HepG2 (cell line): ENCODE measurements around the gene WIF1. TPM values are rescaled to one million over a fixed set of nuclear protein-coding genes. Genes with fewer than 3 reads are reported as not detected.

ENCODE experiments used
- ATAC-seq: fragments of 200-7000 bp; cut with Tn5 transposase; 3 replicates; pipeline ENCODE4 v1.9.1; 2020; ENCODE audit warnings: mild to moderate bottlenecking, moderate library complexity
- BruUV-seq: library from RNA; stranded (reverse); fragments of 400-500 nt; replicated peaks from 2 replicates; lab custom pipeline; 2021; lab: Mats Ljungman, UMichigan
- CTCF ChIA-PET: fragments of 300-600 bp; formaldehyde crosslinking; extraction: SDS; loops from one replicate; lab custom pipeline; 2021; ENCODE audit warnings: low total read pairs, inconsistent platforms, low intra/inter-chr PET ratio; lab: Yijun Ruan, JAX
- POLR2A ChIA-PET: fragments of 350-600 bp; sonication (Branson Sonifier 250); formaldehyde crosslinking; loops from one replicate; lab custom pipeline; 2020; ENCODE audit warnings: antibody characterized with exemption, inconsistent platforms; lab: Yijun Ruan, JAX
- DNase-seq: peaks from one replicate; pipeline ENCODE4 v3.0.0-alpha.2; 2015; ENCODE audit warnings: low spot score
- FAIRE-seq: peaks from 3 replicates; lab custom pipeline; 2011; peaks lifted over from hg19 to GRCh38; lab: Jason Lieb, UNC
- H2AFZ ChIP-seq: one replicate; pipeline ENCODE4 v1.6.1; 2011; ENCODE audit warnings: low read length, inconsistent platforms
- H3K27ac ChIP-seq: fragments of 300-600 bp; 3 replicates; pipeline ENCODE4 v1.8.0; 2011; ENCODE audit warnings: mixed run types, mild to moderate bottlenecking, mixed read lengths, low read length, inconsistent platforms; ENCODE audit not compliant: insufficient read depth; ENCODE audit errors: extremely low read length
- H3K27me3 ChIP-seq, 2 experiments: fragments of 200-600 bp in 1 of 2; 2 replicates in 1 of 2; 3 replicates in 1 of 2; pipeline versions ENCODE4 v1.6.0 to v1.8.0; 2011; ENCODE audit warnings: low read length in 2 of 2, mild to moderate bottlenecking in 2 of 2, moderate library complexity in 2 of 2, inconsistent platforms in 1 of 2; ENCODE audit not compliant: insufficient read depth in 2 of 2, control insufficient read depth in 1 of 2
- H3K36me3 ChIP-seq, 2 experiments: fragments of 200-600 bp in 1 of 2; replicated peaks in 1 of 2; 2 replicates in 1 of 2; 3 replicates in 1 of 2; pipeline versions ENCODE4 v1.5.1 to v1.8.0; 2011; ENCODE audit warnings: low read length in 2 of 2, inconsistent platforms in 1 of 2; ENCODE audit not compliant: insufficient read depth in 2 of 2, control insufficient read depth in 1 of 2
- H3K4me1 ChIP-seq: 2 replicates; pipeline ENCODE4 v1.5.1; 2012; ENCODE audit warnings: low read length, inconsistent platforms; ENCODE audit not compliant: insufficient read depth
- H3K4me2 ChIP-seq: 2 replicates; pipeline ENCODE4 v1.6.0; 2011; ENCODE audit warnings: low read depth, low read length, inconsistent platforms
- H3K4me3 ChIP-seq, 3 experiments: fragments of 200-600 bp in 1 of 3; sonication (generic), shearing (Covaris generic) in 1 of 3; replicated peaks in 1 of 3; 2 replicates each; pipeline ENCODE4 v1.5.1; 2011 to 2016; ENCODE audit warnings: low read length in 3 of 3, inconsistent platforms in 2 of 3, low read depth in 2 of 3, mild to moderate bottlenecking in 2 of 3, control low read depth in 1 of 3, mixed read lengths in 1 of 3; ENCODE audit not compliant: insufficient read depth in 1 of 3
- H3K79me2 ChIP-seq: one replicate; pipeline ENCODE4 v1.6.1; 2011; ENCODE audit warnings: low read length, inconsistent platforms; ENCODE audit not compliant: insufficient read depth
- H3K9ac ChIP-seq: 2 replicates; pipeline ENCODE4 v1.6.0; 2011; ENCODE audit warnings: mild to moderate bottlenecking, low read depth, low read length, inconsistent platforms; ENCODE audit not compliant: insufficient read depth
- H3K9me3 ChIP-seq: 2 replicates; pipeline ENCODE4 v1.5.1; 2012; ENCODE audit warnings: mild to moderate bottlenecking, low read length
- H4K20me1 ChIP-seq: 2 replicates; pipeline ENCODE4 v1.6.0; 2011; ENCODE audit warnings: inconsistent platforms, mild to moderate bottlenecking, low read length, moderate library complexity; ENCODE audit not compliant: insufficient read depth
- CBX5 ChIP-seq: sonication (generic); formaldehyde crosslinking; IDR thresholded peaks from 2 replicates; pipeline ENCODE4 v1.4.0; 2020; ENCODE audit warnings: missing genetic modification reagents, borderline replicate concordance
- ESRRA ChIP-seq: sonication (generic); formaldehyde crosslinking; IDR thresholded peaks from 2 replicates; pipeline ENCODE4 v1.5.1; 2020; ENCODE audit warnings: mild to moderate bottlenecking, low read depth, missing genetic modification reagents
- FOXC1 ChIP-seq: sonication (generic); formaldehyde crosslinking; IDR thresholded peaks from 2 replicates; pipeline ENCODE4 v1.8.0; 2022; ENCODE audit warnings: mild to moderate bottlenecking, missing genetic modification reagents, borderline replicate concordance
- HMG20B ChIP-seq: conservative IDR thresholded peaks from 2 replicates; pipeline ENCODE4 v1.6.1; 2016; ENCODE audit warnings: missing genetic modification reagents, missing compliant biosample characterization
- HNF1B ChIP-seq: sonication (generic); formaldehyde crosslinking; IDR thresholded peaks from 2 replicates; pipeline ENCODE4 v1.5.1; 2020; ENCODE audit warnings: mild to moderate bottlenecking, moderate library complexity, missing genetic modification reagents
- MTA3 ChIP-seq: sonication (generic); formaldehyde crosslinking; IDR thresholded peaks from 2 replicates; pipeline ENCODE4 v1.4.0; 2020; ENCODE audit warnings: missing genetic modification reagents
- RFXAP ChIP-seq: sonication (generic); formaldehyde crosslinking; IDR thresholded peaks from 2 replicates; pipeline ENCODE4 v1.4.0; 2020; ENCODE audit warnings: missing genetic modification reagents, borderline replicate concordance
- ZNF10 ChIP-seq: sonication (generic); formaldehyde crosslinking; IDR thresholded peaks from 2 replicates; pipeline ENCODE4 v1.4.0; 2020; ENCODE audit warnings: mild to moderate bottlenecking, low read depth, missing genetic modification reagents, borderline replicate concordance
- ZNF746 ChIP-seq: sonication (generic); formaldehyde crosslinking; IDR thresholded peaks from 2 replicates; pipeline ENCODE4 v1.8.0; 2022; ENCODE audit warnings: mild to moderate bottlenecking, missing genetic modification reagents
- WGBS: methylation state at CpG from one replicate; pipeline ENCODE4 v1.1.6; 2017; ENCODE audit warnings: low lambda C conversion rate; 5-methylcytosine and 5-hydroxymethylcytosine counted together
- in situ Hi-C: cut with HindIII; loops from 2 replicates; pipeline ENCODE4 v1.10.0; 2017; ENCODE audit warnings: low pct_unique_long_range_greater_than_20kb; ENCODE audit not compliant: extremely low pct_ligation_motif_present
- intact Hi-C: fragments of 100-400 bp; cut with micrococcal nuclease; formaldehyde crosslinking; loops from one replicate; pipeline ENCODE4 v1.10.0; 2022; ENCODE audit not compliant: unreplicated experiment
- polyA plus RNA-seq, 8 experiments: library from polyadenylated mRNA; depleted of rRNA in 3 of 8; stranded (reverse) in 7 of 8; unstranded in 1 of 8; fragments of >200 nt; fragmentation: Illumina TruSeq in 4 of 8; extraction: Trizol in 4 of 8; gene quantifications; 2 replicates each; pipeline versions ENCODE4 v1.2.1 to v1.2.3, GENCODE V29; 2011 to 2016; ENCODE audit warnings: low read depth in 4 of 8, missing spikeins in 1 of 8, mixed read lengths in 1 of 8; ENCODE audit not compliant: insufficient read depth in 1 of 8
- total RNA-seq, 5 experiments: library from RNA; depleted of rRNA; stranded (reverse); fragments of >200 nt; fragmentation: Illumina TruSeq; extraction: Trizol; gene quantifications; 2 replicates each; pipeline ENCODE4 v1.2.3, GENCODE V29; 2016; ENCODE audit warnings: low read depth in 1 of 5

Gene WIF1
- total and polyA plus RNA-seq, 2 of the 13 experiments (the other 11 are each of a cell fraction or from before 2014, with no cell fraction given) = not detected

GRCh38 chr12:65155784-65156183 is 34.7 kb upstream of the WIF1 start:
- peaks cover 0 to 5% of the 10 kb centered on the region in 2 experiments; a peak in 2 of 5 replicates for H3K27me3 ChIP-seq
- ChIA-PET POLR2A (no interaction called here), CTCF (no interaction called here)
- no peak for ATAC-seq
- H3K4me2 ChIP-seq = no peak overlapping the region
- no peak overlapping the region for H3K27ac ChIP-seq
- in situ Hi-C loops (no loop called here), intact Hi-C loops (no loop called here)
- no peaks in the 10 kb centered on the region for H3K4me1 ChIP-seq
- no peaks in the 10 kb centered on the region for H3K79me2 ChIP-seq
- no peak overlapping the region for H3K4me3 ChIP-seq
- H3K36me3 ChIP-seq = no peaks in the 10 kb centered on the region
- no peaks in the 10 kb centered on the region for H3K9me3 ChIP-seq
- H3K9ac ChIP-seq = no peak overlapping the region
- 33% methylated on average over 3 of the region's 3 CpGs for WGBS
- no peak overlapping the region for H2AFZ ChIP-seq
- TF ChIP-seq ZNF10 (CRISPR knock-in tag) (no peak), ESRRA (CRISPR knock-in tag) (no peak)
- H4K20me1 ChIP-seq = no peaks in the 10 kb centered on the region
- no TSS peak for BruUV-seq
- DNase-seq = no peak
- no peak for FAIRE-seq

- WGBS = 44% methylated on average over 1 of the region's 1 CpG
- H3K27me3 ChIP-seq = no peaks in the 10 kb centered on the region; a peak in 2 of 5 replicates
- intact Hi-C loops = no loop called here
- no peak for TF ChIP-seq ZNF746 (CRISPR knock-in tag)
- TF ChIP-seq RFXAP (CRISPR knock-in tag) = no peak
- no peak for TF ChIP-seq FOXC1 (CRISPR knock-in tag)
- no peak for TF ChIP-seq HMG20B
- TF ChIP-seq CBX5 (CRISPR knock-in tag) = no peak
- no peak for TF ChIP-seq MTA3 (CRISPR knock-in tag)
- no peak for TF ChIP-seq HNF1B
- no peaks in the 10 kb centered on the region for H3K79me2 ChIP-seq
- no peaks in the 10 kb centered on the region for H3K36me3 ChIP-seq
- H2AFZ ChIP-seq = no peak overlapping the region
- H3K4me2 ChIP-seq = no peak overlapping the region
- FAIRE-seq (no peak), ATAC-seq (no peak), DNase-seq (no peak)
- H3K9ac ChIP-seq = no peak overlapping the region
- BruUV-seq = no TSS peak
- no peaks in the 10 kb centered on the region for H4K20me1 ChIP-seq
- CTCF ChIA-PET = no interaction called here
- H3K4me1 ChIP-seq = no peaks in the 10 kb centered on the region
- no peaks in the 10 kb centered on the region for H3K9me3 ChIP-seq
- POLR2A ChIA-PET = no interaction called here
- no peak overlapping the region for H3K4me3 ChIP-seq
- in situ Hi-C loops = no loop called here
- H3K27ac ChIP-seq = no peak overlapping the region
Measured at GRCh38 chr12:65152596-65152995, 31.5 kb upstream of the WIF1 start.
